Measurements from ENCODE around the gene PLXNA4.

GRCh38 chr7:132328047-132328620 is 248.1 kb downstream of the PLXNA4 start:
- TF ChIP-seq SPI1 (IDR thresholded peaks at IDR 0.05; ENCODE audit: low read depth, low read length) (no peak), POLR2A (IDR thresholded peaks at IDR 0.05; ENCODE audit: low read depth, low read length) (no peak), POLR2AphosphoS5 (IDR thresholded peaks at IDR 0.05; ENCODE audit: low read depth, low read length) (no peak), TAF1 (IDR thresholded peaks at IDR 0.05; ENCODE audit: low read depth, low read length) (no peak)
